Trophoblast cell (in vitro differentiated cells and primary cell): ENCODE results near the gene CLTA.

Experiments used
- DNase-seq, 2 donors: peaks; one replicate each; pipeline ENCODE4 v3.0.0-alpha.2; 2016
- H2AFZ ChIP-seq: 2 replicates; pipeline ENCODE4 v1.6.1; 2013; ENCODE audit warnings: low read length, moderate library complexity, mild to moderate bottlenecking; ENCODE audit not compliant: insufficient read depth, poor library complexity
- H2AK5ac ChIP-seq: 2 replicates; pipeline ENCODE4 v1.6.1; 2013; ENCODE audit warnings: mild to moderate bottlenecking, low read length
- H2BK120ac ChIP-seq: 2 replicates; pipeline ENCODE4 v1.6.1; 2013; ENCODE audit warnings: low read length, mild to moderate bottlenecking, moderate library complexity; ENCODE audit not compliant: insufficient read depth, poor library complexity
- H2BK12ac ChIP-seq: 2 replicates; pipeline ENCODE4 v1.6.1; 2013; ENCODE audit warnings: mild to moderate bottlenecking, low read length, moderate library complexity
- H2BK5ac ChIP-seq: 2 replicates; pipeline ENCODE4 v1.6.1; 2013; ENCODE audit warnings: low read length, low read depth, moderate library complexity, mild to moderate bottlenecking; ENCODE audit not compliant: poor library complexity
- H3K14ac ChIP-seq: 2 replicates; pipeline ENCODE4 v1.6.1; 2013; ENCODE audit warnings: mild to moderate bottlenecking, low read length
- H3K18ac ChIP-seq: 2 replicates; pipeline ENCODE4 v1.6.1; 2013; ENCODE audit warnings: mild to moderate bottlenecking, low read length
- H3K23ac ChIP-seq: 2 replicates; pipeline ENCODE4 v1.6.1; 2013; ENCODE audit warnings: low read length
- H3K27ac ChIP-seq: 2 replicates; pipeline ENCODE4 v1.5.1; 2013; ENCODE audit warnings: low read depth, mild to moderate bottlenecking, inconsistent platforms, low read length, moderate library complexity
- H3K27me3 ChIP-seq: 2 replicates; pipeline ENCODE4 v1.6.1; 2013; ENCODE audit warnings: inconsistent platforms, mild to moderate bottlenecking, low read length, moderate library complexity; ENCODE audit not compliant: insufficient read depth
- H3K36me3 ChIP-seq, 2 experiments: 1 replicate in 1 of 2; 2 replicates in 1 of 2; pipeline ENCODE4 v1.6.1; 2013; ENCODE audit warnings: low read length in 2 of 2, mild to moderate bottlenecking in 2 of 2, moderate library complexity in 1 of 2; ENCODE audit not compliant: insufficient read depth in 2 of 2, control insufficient read depth in 1 of 2
- H3K4ac ChIP-seq: 2 replicates; pipeline ENCODE4 v1.6.1; 2013; ENCODE audit warnings: low read depth, mild to moderate bottlenecking, low read length, moderate library complexity
- H3K4me1 ChIP-seq, 2 experiments: 1 replicate in 1 of 2; 2 replicates in 1 of 2; pipeline ENCODE4 v1.6.1; 2013; ENCODE audit warnings: low read length in 2 of 2, mild to moderate bottlenecking in 2 of 2, moderate library complexity in 1 of 2; ENCODE audit not compliant: insufficient read depth in 2 of 2, control insufficient read depth in 1 of 2
- H3K4me2 ChIP-seq: 2 replicates; pipeline ENCODE4 v1.6.1; 2013; ENCODE audit warnings: inconsistent platforms, mild to moderate bottlenecking, low read length, moderate library complexity
- H3K4me3 ChIP-seq: 2 replicates; pipeline ENCODE4 v1.5.1; 2013; ENCODE audit warnings: mild to moderate bottlenecking, low read depth, low read length, inconsistent platforms
- H3K79me1 ChIP-seq: one replicate; pipeline ENCODE4 v1.6.1; 2013; ENCODE audit warnings: low read length
- H3K79me2 ChIP-seq: 2 replicates; pipeline ENCODE4 v1.6.1; 2013; ENCODE audit warnings: low read length, mild to moderate bottlenecking; ENCODE audit not compliant: control insufficient read depth, insufficient read depth, poor library complexity
- H3K9ac ChIP-seq: 2 replicates; pipeline ENCODE4 v1.6.1; 2013; ENCODE audit warnings: mild to moderate bottlenecking, low read length
- H3K9me3 ChIP-seq: 2 replicates; pipeline ENCODE4 v1.6.1; 2013; ENCODE audit warnings: low read depth, mild to moderate bottlenecking, control low read depth, inconsistent platforms, low read length; ENCODE audit not compliant: insufficient read depth
- H4K12ac ChIP-seq: 2 replicates; pipeline ENCODE4 v1.6.1; 2013; ENCODE audit warnings: low read depth, mild to moderate bottlenecking, low read length, moderate library complexity
- H4K8ac ChIP-seq: 2 replicates; pipeline ENCODE4 v1.6.1; 2013; ENCODE audit warnings: low read depth, mild to moderate bottlenecking, low read length, moderate library complexity
- H4K91ac ChIP-seq: one replicate; pipeline ENCODE4 v1.6.1; 2013; ENCODE audit warnings: low read depth, mild to moderate bottlenecking, low read length, moderate library complexity
- WGBS: extraction: QIAGEN DNeasy Blood & Tissue Kit; methylation state at CpG from one replicate; pipeline ENCODE4 v1.1.7; 2013; ENCODE audit warnings: missing lambda C conversion rate; ENCODE audit not compliant: insufficient read length, insufficient coverage; ENCODE audit errors: extremely low coverage; 5-methylcytosine and 5-hydroxymethylcytosine counted together

CLTA gene

DNA sequence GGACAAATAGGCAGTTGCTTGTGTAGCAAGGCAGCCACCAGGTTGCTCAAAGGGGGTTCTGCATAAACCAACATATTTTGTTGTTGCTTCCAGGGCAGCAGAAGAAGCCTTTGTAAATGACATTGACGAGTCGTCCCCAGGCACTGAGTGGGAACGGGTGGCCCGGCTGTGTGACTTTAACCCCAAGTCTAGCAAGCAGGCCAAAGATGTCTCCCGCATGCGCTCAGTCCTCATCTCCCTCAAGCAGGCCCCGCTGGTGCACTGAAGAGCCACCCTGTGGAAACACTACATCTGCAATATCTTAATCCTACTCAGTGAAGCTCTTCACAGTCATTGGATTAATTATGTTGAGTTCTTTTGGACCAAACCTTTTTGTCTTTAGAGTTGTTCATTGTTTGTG, 20.8 kb downstream of the CLTA start:
- no peak overlapping the region for H3K27ac ChIP-seq
- no peak overlapping the region for H3K14ac ChIP-seq
- no peaks in the 10 kb centered on the region for H3K79me1 ChIP-seq
- H3K9me3 ChIP-seq = no peaks in the 10 kb centered on the region
- no peak overlapping the region for H2AFZ ChIP-seq
- H2BK12ac ChIP-seq = no peak overlapping the region
- no peak overlapping the region for H4K12ac ChIP-seq
- no peak overlapping the region for H3K18ac ChIP-seq
- H4K91ac ChIP-seq = no peak overlapping the region
- H2BK5ac ChIP-seq = no peak overlapping the region
- H2AK5ac ChIP-seq = no peak overlapping the region
- H3K4ac ChIP-seq = no peak overlapping the region
- H3K79me2 ChIP-seq = peaks cover 3% of the 10 kb centered on the region
- H3K36me3 ChIP-seq = peaks cover 52 to 68% of the 10 kb centered on the region in 2 experiments
- H3K9ac ChIP-seq = no peak overlapping the region
- WGBS = no CpG with 5 or more reads among the region's 7 CpGs
- no peak overlapping the region for H3K23ac ChIP-seq
- no peak overlapping the region for H4K8ac ChIP-seq
- H3K4me1 ChIP-seq = no peaks in the 10 kb centered on the region
- H3K4me3 ChIP-seq = no peak overlapping the region
- no peak for DNase-seq
- H3K27me3 ChIP-seq = no peaks in the 10 kb centered on the region
- H3K4me2 ChIP-seq = no peak overlapping the region
- no peak overlapping the region for H2BK120ac ChIP-seq

- Histone ChIP-seq H2AK5ac (no peak overlapping the region), H2BK5ac (no peak overlapping the region), H3K14ac (no peak overlapping the region), H3K27ac (no peak overlapping the region), H3K4me1 (no peaks in the 10 kb centered on the region), H3K4me3 (no peak overlapping the region), H4K8ac (no peak overlapping the region), H2AFZ (no peak overlapping the region), H3K9me3 (no peaks in the 10 kb centered on the region), H3K4me2 (no peak overlapping the region), H3K18ac (no peak overlapping the region), H2BK120ac (no peak overlapping the region), H3K23ac (no peak overlapping the region), H2BK12ac (no peak overlapping the region), H3K79me2 (peaks cover 3% of the 10 kb centered on the region), H3K79me1 (no peaks in the 10 kb centered on the region), H4K91ac (no peak overlapping the region), H4K12ac (no peak overlapping the region), H3K4ac (no peak overlapping the region), H3K36me3 (peaks cover 49 to 61% of the 10 kb centered on the region in 2 experiments), H3K9ac (no peak overlapping the region), H3K27me3 (no peaks in the 10 kb centered on the region)
- WGBS = no CpG with 5 or more reads among the region's 4 CpGs
- DNase-seq = no peak
Measured at GRCh38 chr9:36213387-36213786, 22.7 kb downstream of the CLTA start.

GRCh38 chr9:36213989-36214388, 23.3 kb downstream of the CLTA start:
- no peaks in the 10 kb centered on the region for H3K79me1 ChIP-seq
- peaks cover 2% of the 10 kb centered on the region for H3K79me2 ChIP-seq
- no peak overlapping the region for H3K4me3 ChIP-seq
- H2BK12ac ChIP-seq = no peak overlapping the region
- no peaks in the 10 kb centered on the region for H3K9me3 ChIP-seq
- H3K4me1 ChIP-seq = no peaks in the 10 kb centered on the region
- H3K36me3 ChIP-seq = peaks cover 48 to 60% of the 10 kb centered on the region in 2 experiments
- no peak overlapping the region for H2BK5ac ChIP-seq
- H3K18ac ChIP-seq = no peak overlapping the region
- H3K4ac ChIP-seq = no peak overlapping the region
- no peak overlapping the region for H4K12ac ChIP-seq
- H3K4me2 ChIP-seq = no peak overlapping the region
- WGBS = no CpG with 5 or more reads among the region's 4 CpGs
- H2AFZ ChIP-seq = no peak overlapping the region
- H3K23ac ChIP-seq = no peak overlapping the region
- H3K9ac ChIP-seq = no peak overlapping the region
- H4K91ac ChIP-seq = no peak overlapping the region
- no peak overlapping the region for H2AK5ac ChIP-seq
- no peaks in the 10 kb centered on the region for H3K27me3 ChIP-seq
- no peak overlapping the region for H3K27ac ChIP-seq
- H4K8ac ChIP-seq = no peak overlapping the region
- DNase-seq = no peak
- H3K14ac ChIP-seq = no peak overlapping the region
- no peak overlapping the region for H2BK120ac ChIP-seq

DNA sequence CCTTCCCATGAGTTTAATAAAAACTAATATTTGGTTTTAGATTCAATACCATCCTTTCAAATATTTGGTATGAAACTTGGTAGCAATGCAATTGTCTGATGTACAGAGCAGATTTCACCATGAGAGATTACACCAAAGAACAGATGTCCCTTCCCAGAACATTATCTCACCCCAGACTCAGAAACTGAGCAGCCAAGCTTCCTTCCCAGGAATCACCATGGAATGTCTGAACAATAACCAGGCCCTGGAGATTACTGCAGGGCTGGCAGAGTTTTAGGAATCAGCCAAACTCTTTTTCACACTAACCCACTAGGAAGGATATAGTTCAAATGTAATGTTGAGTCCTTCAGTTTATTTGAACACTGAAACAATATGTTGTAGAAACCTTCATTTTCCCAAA, 23.9 kb downstream of the CLTA start:
- Histone ChIP-seq H3K4me1 (no peaks in the 10 kb centered on the region), H3K9me3 (no peaks in the 10 kb centered on the region), H4K12ac (no peak overlapping the region), H3K4ac (no peak overlapping the region), H3K4me3 (no peak overlapping the region), H3K36me3 (peaks cover 48 to 60% of the 10 kb centered on the region in 2 experiments), H3K27ac (no peak overlapping the region), H2AFZ (no peak overlapping the region), H3K18ac (no peak overlapping the region), H2BK12ac (no peak overlapping the region), H3K79me2 (peaks cover under 1% of the 10 kb centered on the region), H3K4me2 (no peak overlapping the region), H2AK5ac (no peak overlapping the region), H4K91ac (no peak overlapping the region), H3K79me1 (no peaks in the 10 kb centered on the region), H3K9ac (no peak overlapping the region), H2BK120ac (no peak overlapping the region), H3K27me3 (no peaks in the 10 kb centered on the region), H2BK5ac (no peak overlapping the region), H3K14ac (no peak overlapping the region), H3K23ac (no peak overlapping the region), H4K8ac (no peak overlapping the region)
- DNase-seq = no peak
